NB4 (cell line): Measurements from ENCODE around the gene SH3GL1.

Experiments
- TF ChIP-seq, protein P1 (sequence below): IDR thresholded peaks from one replicate; pipeline ENCODE4 v1.5.1; 2012; ENCODE audit warnings: low read depth, low read length
- TF ChIP-seq, protein P2 (sequence below): IDR thresholded peaks from 2 replicates; pipeline ENCODE4 v1.6.1; 2011; ENCODE audit warnings: low read depth, low read length

DNA sequence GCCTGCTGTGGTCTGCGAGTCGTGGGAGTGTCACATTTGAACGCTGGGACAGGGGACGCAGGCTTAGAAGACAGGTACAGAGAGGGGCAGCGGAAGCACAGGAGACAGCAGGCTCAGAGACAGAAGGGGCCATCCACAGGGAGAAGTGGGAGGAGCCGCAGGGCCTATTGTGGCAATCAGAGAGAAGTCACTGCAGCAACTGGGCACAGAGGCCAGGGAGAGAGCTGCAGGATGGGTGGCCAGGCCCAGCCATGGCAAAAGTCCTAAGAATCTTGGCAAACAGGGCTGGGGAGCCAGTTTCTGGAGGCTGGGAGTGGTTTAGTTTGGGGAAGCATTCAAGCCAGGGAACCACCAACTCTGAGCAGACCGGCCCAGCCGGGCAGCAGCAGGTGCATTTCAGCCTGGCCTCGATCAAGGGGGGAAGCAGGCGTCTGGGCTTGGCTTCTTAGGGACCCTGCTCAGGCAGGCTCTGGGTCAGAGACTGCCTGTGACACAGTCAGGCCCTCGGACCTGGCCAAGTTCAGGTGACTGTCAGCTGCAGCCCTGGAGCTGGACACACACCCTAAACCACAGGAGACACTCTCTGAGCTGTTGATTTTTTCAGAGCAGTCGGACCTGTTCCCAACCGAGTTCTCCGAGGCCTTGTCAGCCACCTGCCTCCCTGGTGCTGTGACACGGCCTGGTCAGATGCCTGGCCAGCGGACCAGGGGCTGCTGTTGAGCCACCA lies 11.8 kb downstream of the SH3GL1 start:
- TF ChIP-seq, protein P1, sequence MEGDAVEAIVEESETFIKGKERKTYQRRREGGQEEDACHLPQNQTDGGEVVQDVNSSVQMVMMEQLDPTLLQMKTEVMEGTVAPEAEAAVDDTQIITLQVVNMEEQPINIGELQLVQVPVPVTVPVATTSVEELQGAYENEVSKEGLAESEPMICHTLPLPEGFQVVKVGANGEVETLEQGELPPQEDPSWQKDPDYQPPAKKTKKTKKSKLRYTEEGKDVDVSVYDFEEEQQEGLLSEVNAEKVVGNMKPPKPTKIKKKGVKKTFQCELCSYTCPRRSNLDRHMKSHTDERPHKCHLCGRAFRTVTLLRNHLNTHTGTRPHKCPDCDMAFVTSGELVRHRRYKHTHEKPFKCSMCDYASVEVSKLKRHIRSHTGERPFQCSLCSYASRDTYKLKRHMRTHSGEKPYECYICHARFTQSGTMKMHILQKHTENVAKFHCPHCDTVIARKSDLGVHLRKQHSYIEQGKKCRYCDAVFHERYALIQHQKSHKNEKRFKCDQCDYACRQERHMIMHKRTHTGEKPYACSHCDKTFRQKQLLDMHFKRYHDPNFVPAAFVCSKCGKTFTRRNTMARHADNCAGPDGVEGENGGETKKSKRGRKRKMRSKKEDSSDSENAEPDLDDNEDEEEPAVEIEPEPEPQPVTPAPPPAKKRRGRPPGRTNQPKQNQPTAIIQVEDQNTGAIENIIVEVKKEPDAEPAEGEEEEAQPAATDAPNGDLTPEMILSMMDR, result no peak
- TF ChIP-seq, protein P2, sequence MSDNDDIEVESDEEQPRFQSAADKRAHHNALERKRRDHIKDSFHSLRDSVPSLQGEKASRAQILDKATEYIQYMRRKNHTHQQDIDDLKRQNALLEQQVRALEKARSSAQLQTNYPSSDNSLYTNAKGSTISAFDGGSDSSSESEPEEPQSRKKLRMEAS, result no peak
